Caco-2 (cell line): Measurements from ENCODE around the gene ATF6B. TPM values are rescaled to one million over a fixed set of nuclear protein-coding genes. Genes with fewer than 3 reads are reported as not detected.

Experiments
- BruUV-seq: library from RNA; stranded (reverse); fragments of 400-500 nt; replicated peaks from 2 replicates; lab custom pipeline; 2021; lab: Mats Ljungman, UMichigan
- CTCF ChIA-PET: fragments of 300-600 bp; sonication (Branson Sonifier 250); formaldehyde crosslinking; loops from one replicate; lab custom pipeline; 2022; ENCODE audit warnings: antibody characterized with exemption; lab: Charles Lee
- POLR2A ChIA-PET: fragments of 300-600 bp; sonication (Branson Sonifier 250); formaldehyde crosslinking; loops from one replicate; lab custom pipeline; 2022; ENCODE audit warnings: antibody characterized with exemption; lab: Charles Lee
- DNase-seq, 2 experiments: peaks; one replicate each; pipeline versions ENCODE4 v3.0.0 to v3.0.0-alpha.2; 2020 to 2022
- H3K27me3 ChIP-seq: replicated peaks from 2 replicates; pipeline ENCODE4 v1.6.0; 2011; ENCODE audit warnings: low read length; ENCODE audit not compliant: control insufficient read depth, insufficient read depth
- H3K36me3 ChIP-seq: 2 replicates; pipeline ENCODE4 v1.5.1; 2011; ENCODE audit warnings: low read length; ENCODE audit not compliant: control insufficient read depth, insufficient read depth
- H3K4me1 ChIP-seq: fragments of 250-450 bp; sonication (Bioruptor Pico); 2 replicates; pipeline ENCODE4 v1.5.1; 2020; ENCODE audit warnings: mild to moderate bottlenecking
- H3K4me3 ChIP-seq: 2 replicates; pipeline ENCODE4 v1.5.1; 2011; ENCODE audit warnings: low read depth, mild to moderate bottlenecking, control low read depth, low read length
- H3K9me3 ChIP-seq: fragments of 250-450 bp; sonication (Bioruptor Pico); 2 replicates; pipeline ENCODE4 v1.5.1; 2020; ENCODE audit warnings: mild to moderate bottlenecking, moderate library complexity
- H3K27ac Mint-ChIP-seq: one replicate; pipeline ENCODE4 v1.8.0; 2022; ENCODE audit warnings: mixed read lengths; ENCODE audit not compliant: unreplicated experiment
- H3K27me3 Mint-ChIP-seq: one replicate; pipeline ENCODE4 v1.8.0; 2022; ENCODE audit warnings: mixed read lengths; ENCODE audit not compliant: insufficient read depth, unreplicated experiment
- H3K36me3 Mint-ChIP-seq: one replicate; pipeline ENCODE4 v1.8.0; 2022; ENCODE audit warnings: mild to moderate bottlenecking, mixed read lengths; ENCODE audit not compliant: insufficient read depth, unreplicated experiment
- H3K4me1 Mint-ChIP-seq: one replicate; pipeline ENCODE4 v1.8.0; 2022; ENCODE audit warnings: low read depth, mixed read lengths; ENCODE audit not compliant: unreplicated experiment
- H3K4me3 Mint-ChIP-seq: one replicate; pipeline ENCODE4 v1.8.0; 2022; ENCODE audit warnings: mild to moderate bottlenecking, moderate library complexity, mixed read lengths; ENCODE audit not compliant: unreplicated experiment
- H3K9me3 Mint-ChIP-seq: one replicate; pipeline ENCODE4 v1.8.0; 2022; ENCODE audit warnings: mixed read lengths; ENCODE audit not compliant: unreplicated experiment
- CTCF ChIP-seq, 2 experiments: fragments of 200-600 bp in 1 of 2; IDR thresholded peaks; 1 replicate in 1 of 2; 2 replicates in 1 of 2; pipeline versions ENCODE4 v1.5.1 to v1.8.0; 2011 to 2022; ENCODE audit warnings: antibody characterized with exemption in 1 of 2, control low read depth in 1 of 2, inconsistent platforms in 1 of 2, low read depth in 1 of 2, low read length in 1 of 2, mild to moderate bottlenecking in 1 of 2, moderate library complexity in 1 of 2; ENCODE audit not compliant: insufficient read depth in 1 of 2, severe bottlenecking in 1 of 2, unreplicated experiment in 1 of 2
- intact Hi-C: fragments of 100-400 bp; cut with micrococcal nuclease; formaldehyde crosslinking; loops from one replicate; pipeline ENCODE4 v1.10.0; 2022; ENCODE audit not compliant: unreplicated experiment
- total RNA-seq: library from RNA; stranded (reverse); gene quantifications from 2 replicates; pipeline ENCODE4 v1.2.3, GENCODE V29; 2022

Gene ATF6B
- total RNA-seq, 1 experiment from 2014 or later: 64.9 TPM

GRCh38 chr6:32074996-32075532, 53.0 kb downstream of the ATF6B start:
- intact Hi-C loops: no loop called here
- no peak for TF ChIP-seq CTCF (IDR thresholded peaks at IDR 0.05; ENCODE audit: insufficient read depth in 1 of 2, low read depth in 1 of 2, low read length in 1 of 2, severe bottlenecking in 1 of 2, unreplicated experiment in 1 of 2)
- Histone ChIP-seq H3K36me3 (no peaks in the 10 kb centered on the region), H3K4me3 (no peak overlapping the region), H3K27me3 (no peaks in the 10 kb centered on the region), H3K9me3 (no peaks in the 10 kb centered on the region), H3K4me1 (no peaks in the 10 kb centered on the region)
- Mint-ChIP-seq H3K27ac (no peak overlapping the region), H3K36me3 (no peaks in the 10 kb centered on the region), H3K4me3 (no peak overlapping the region), H3K4me1 (no peaks in the 10 kb centered on the region), H3K27me3 (no peaks in the 10 kb centered on the region), H3K9me3 (no peaks in the 10 kb centered on the region)
- no peak for DNase-seq
- ChIA-PET CTCF (interaction anchor here (0.6 kb wide), 1 partner anchor 21 kb away, joined by 3 read pairs; no protein-coding TSS in a partner anchor), POLR2A (no interaction called here)
- no TSS peak for BruUV-seq

DNA sequence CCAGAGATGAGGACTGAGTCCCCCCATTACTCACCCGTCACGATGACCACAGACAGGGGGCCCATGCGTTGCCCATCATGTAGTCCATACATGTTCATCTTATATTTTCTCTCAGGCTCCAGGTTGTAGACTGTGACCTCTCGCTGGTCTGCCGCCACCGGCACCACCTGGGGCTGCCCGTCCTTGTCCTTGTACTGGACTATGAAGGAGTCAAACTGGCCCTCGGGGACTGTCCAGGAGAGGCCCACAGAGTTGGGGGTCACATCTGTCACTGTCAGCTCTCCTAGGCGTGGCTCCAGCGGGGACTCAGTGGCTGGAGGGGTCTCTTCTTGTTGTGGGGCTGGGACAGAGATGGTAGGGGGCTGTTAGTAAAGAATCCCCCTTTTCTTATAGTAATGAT, 54.4 kb downstream of the ATF6B start:
- POLR2A ChIA-PET: no interaction called here
- no peak for DNase-seq
- BruUV-seq: no TSS peak

GRCh38 chr6:32073101-32073500, 54.9 kb downstream of the ATF6B start:
- H3K9me3 ChIP-seq: no peaks in the 10 kb centered on the region
- DNase-seq: no peak
- Mint-ChIP-seq H3K27ac (no peak overlapping the region), H3K4me3 (no peak overlapping the region), H3K36me3 (no peaks in the 10 kb centered on the region), H3K4me1 (no peaks in the 10 kb centered on the region), H3K9me3 (no peaks in the 10 kb centered on the region), H3K27me3 (no peaks in the 10 kb centered on the region)
- no peak overlapping the region for H3K4me3 ChIP-seq
- POLR2A ChIA-PET: no interaction called here
- no peaks in the 10 kb centered on the region for H3K27me3 ChIP-seq
- TF ChIP-seq CTCF (IDR thresholded peaks at IDR 0.05; ENCODE audit: insufficient read depth in 1 of 2, low read depth in 1 of 2, low read length in 1 of 2, severe bottlenecking in 1 of 2, unreplicated experiment in 1 of 2): no peak
- intact Hi-C loops: no loop called here
- no peaks in the 10 kb centered on the region for H3K4me1 ChIP-seq
- H3K36me3 ChIP-seq: no peaks in the 10 kb centered on the region
- no TSS peak for BruUV-seq
- CTCF ChIA-PET: no interaction called here

More for the DNA sequence above, 54.4 kb downstream of the ATF6B start:
- CTCF ChIA-PET: no interaction called here
- Mint-ChIP-seq H3K27ac (no peak overlapping the region), H3K9me3 (no peaks in the 10 kb centered on the region), H3K36me3 (no peaks in the 10 kb centered on the region), H3K4me1 (no peaks in the 10 kb centered on the region), H3K27me3 (no peaks in the 10 kb centered on the region), H3K4me3 (no peak overlapping the region)
- H3K36me3 ChIP-seq: no peaks in the 10 kb centered on the region
- no peak overlapping the region for H3K4me3 ChIP-seq
- no peak for TF ChIP-seq CTCF (IDR thresholded peaks at IDR 0.05; ENCODE audit: insufficient read depth in 1 of 2, low read depth in 1 of 2, low read length in 1 of 2, severe bottlenecking in 1 of 2, unreplicated experiment in 1 of 2)
- H3K4me1 ChIP-seq: no peaks in the 10 kb centered on the region
- no peaks in the 10 kb centered on the region for H3K27me3 ChIP-seq
- H3K9me3 ChIP-seq: no peaks in the 10 kb centered on the region
- intact Hi-C loops: no loop called here
